Omental fat pad (tissue), 4 donors: ENCODE data around the gene PRLR. TPM values are rescaled to one million over a fixed set of nuclear protein-coding genes. Genes with fewer than 3 reads are reported as not detected.
A peak's percentile ranks its signal among the peaks of the same experiment; 100 is the strongest.

Experiments
- ATAC-seq: fragments of 150-250 bp; one replicate; pipeline ENCODE4 v1.9.1; 2016; ENCODE audit warnings: mild to moderate bottlenecking, moderate library complexity; ENCODE audit not compliant: low FRiP score
- DNase-seq: peaks from one replicate; pipeline ENCODE4 v3.0.0-alpha.2; 2019; ENCODE audit warnings: low spot score
- total RNA-seq, 4 donors: library from RNA; depleted of rRNA; stranded (reverse); fragments of >200 nt; gene quantifications; one replicate each; pipeline ENCODE4 v1.1.0, GENCODE V29; 2016
- TF ChIP-seq, protein P1 (sequence below), 3 donors: fragments of 450-650 bp; IDR thresholded peaks; one replicate each; pipeline ENCODE4 v1.5.1; 2016 to 2017; ENCODE audit warnings: antibody characterized with exemption in 3 of 3, mild to moderate bottlenecking in 3 of 3, moderate library complexity in 2 of 3

The PRLR gene
- total RNA-seq, 4 donors from 2014 or later, result 0.38 to 2.4 (median 0.90) TPM

DNA sequence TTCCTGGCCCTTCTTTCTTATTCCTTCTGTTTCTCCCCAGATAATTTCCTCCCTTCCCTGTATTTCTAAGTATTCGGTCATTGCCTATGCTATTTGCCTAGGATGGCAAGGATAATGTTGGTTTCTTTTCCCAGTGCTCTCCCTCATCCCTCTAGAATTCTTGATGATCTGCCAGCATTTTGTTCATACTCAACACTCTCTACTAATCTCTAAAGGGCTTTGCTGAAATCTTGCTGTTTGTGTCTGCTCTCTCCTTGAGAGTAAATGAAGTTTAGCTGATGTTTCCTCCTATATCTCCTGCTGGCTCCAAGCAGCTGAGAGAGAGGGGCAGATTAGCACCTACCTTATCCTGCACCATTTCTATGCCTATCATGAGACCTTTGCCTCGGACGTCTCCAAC lies 220.6 kb downstream of the PRLR start:
- DNase-seq (no peak), ATAC-seq (no peak)
- TF ChIP-seq, protein P1, sequence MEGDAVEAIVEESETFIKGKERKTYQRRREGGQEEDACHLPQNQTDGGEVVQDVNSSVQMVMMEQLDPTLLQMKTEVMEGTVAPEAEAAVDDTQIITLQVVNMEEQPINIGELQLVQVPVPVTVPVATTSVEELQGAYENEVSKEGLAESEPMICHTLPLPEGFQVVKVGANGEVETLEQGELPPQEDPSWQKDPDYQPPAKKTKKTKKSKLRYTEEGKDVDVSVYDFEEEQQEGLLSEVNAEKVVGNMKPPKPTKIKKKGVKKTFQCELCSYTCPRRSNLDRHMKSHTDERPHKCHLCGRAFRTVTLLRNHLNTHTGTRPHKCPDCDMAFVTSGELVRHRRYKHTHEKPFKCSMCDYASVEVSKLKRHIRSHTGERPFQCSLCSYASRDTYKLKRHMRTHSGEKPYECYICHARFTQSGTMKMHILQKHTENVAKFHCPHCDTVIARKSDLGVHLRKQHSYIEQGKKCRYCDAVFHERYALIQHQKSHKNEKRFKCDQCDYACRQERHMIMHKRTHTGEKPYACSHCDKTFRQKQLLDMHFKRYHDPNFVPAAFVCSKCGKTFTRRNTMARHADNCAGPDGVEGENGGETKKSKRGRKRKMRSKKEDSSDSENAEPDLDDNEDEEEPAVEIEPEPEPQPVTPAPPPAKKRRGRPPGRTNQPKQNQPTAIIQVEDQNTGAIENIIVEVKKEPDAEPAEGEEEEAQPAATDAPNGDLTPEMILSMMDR (IDR thresholded peaks at IDR 0.05), result no peak

DNA sequence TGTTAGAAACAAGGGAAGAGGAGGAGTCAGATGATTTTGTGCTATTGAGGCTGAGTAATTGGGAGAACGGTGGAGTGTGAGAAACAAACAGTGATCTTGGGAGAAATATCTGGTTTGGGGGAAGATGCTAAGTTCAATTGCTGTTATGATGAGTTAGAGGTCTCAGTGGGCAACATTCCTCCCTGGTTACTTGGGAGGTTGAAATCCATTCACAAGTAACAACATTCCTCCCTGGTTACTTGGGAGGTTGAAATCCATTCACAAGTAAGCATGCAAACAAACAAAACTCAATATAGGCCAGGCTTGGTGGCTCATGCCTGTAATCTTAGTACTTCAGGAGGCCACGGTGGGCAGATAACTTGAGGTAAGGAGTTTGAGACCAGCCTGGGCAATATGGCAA lies 221.3 kb downstream of the PRLR start:
- DNase-seq (no peak), ATAC-seq (no peak)
- TF ChIP-seq, protein P1 (IDR thresholded peaks at IDR 0.05), result no peak

DNA sequence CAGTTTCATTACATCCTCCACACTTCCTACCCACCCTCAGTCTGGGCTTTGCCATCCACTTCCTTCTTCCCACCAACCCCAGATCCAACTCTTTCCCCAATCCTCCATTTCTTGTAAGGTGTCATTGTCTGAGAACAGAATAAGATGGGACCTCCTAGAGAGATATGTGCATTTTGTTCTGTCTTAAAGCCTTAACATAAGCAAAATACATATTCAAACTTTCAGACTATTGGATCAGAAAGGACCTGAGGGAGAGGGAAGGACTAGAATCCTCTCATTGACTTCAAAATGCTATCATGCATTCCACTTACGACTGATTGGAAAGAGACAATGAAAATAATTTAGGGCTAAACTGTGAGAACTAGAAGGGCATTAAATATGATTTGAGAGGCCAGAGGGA lies 225.5 kb downstream of the PRLR start:
- ATAC-seq, result no peak
- no peak for DNase-seq

DNA sequence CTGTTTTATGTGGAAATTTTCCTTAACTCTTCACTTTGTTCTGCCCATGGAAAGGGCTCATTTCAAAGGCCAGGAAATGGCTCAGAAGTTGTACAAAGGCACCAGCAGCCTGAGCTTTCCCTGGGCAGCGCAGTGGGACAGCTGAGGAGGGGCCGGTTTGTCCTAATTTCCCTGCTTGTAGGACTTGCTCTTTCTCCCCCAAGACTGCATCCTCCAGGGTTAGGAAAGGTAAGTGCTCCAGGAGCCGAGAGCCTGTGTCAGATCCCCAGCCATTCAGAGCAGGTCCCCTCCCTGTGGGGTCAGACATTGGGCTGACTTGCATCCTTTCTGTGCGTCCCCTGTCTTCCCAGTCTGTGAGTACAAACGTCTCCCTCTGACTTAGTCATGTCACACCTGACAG lies 226.1 kb downstream of the PRLR start:
- TF ChIP-seq, protein P1 (IDR thresholded peaks at IDR 0.05), result no peak
- ATAC-seq (no peak), DNase-seq (no peak)

More for the DNA sequence above, 225.5 kb downstream of the PRLR start:
- TF ChIP-seq, protein P1 (IDR thresholded peaks at IDR 0.05), result no peak

DNA sequence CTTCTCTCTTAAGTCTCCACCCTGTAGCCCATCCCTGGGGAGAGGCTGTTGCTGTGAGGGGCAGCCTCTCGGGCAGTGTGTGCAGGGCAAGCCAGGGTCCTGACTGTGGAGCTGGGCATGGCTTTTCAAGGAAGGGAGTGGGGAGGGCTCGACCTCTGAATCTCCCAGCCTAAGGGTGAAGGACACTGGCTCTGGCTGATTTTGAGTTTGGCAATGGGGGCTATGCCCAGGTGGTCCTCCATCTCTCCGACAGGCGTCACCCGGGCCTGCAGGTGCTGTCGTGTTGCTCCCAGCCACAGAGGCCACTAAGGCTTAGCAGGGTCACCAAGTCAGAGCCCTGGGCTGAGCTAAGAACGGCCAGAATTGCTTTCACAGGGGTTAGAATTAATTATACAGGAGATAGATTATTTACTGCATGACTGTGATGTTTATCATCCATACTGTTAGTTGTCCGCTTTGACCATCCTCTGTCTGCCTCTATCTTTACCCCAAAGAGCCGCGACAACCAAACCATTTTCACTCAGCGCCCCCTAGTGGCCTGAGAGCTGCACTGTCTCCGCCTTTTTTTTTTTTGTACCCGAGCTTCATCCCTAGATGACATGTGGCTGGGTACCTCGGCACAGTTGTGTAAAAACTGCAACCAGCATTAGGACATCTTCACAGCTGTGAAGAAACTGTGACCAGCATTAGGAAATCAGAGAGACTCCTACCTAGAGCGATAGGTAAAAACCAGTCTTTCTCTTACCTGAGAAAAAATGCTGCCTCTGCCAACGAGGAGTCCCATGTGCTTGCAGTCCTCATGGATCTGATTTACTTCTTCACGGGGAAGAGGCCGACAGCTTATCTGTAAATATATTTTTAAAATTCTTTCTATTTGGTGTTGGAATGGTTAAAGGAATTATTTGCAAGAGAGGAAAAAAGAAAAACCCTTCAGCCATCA lies 227.0 kb downstream of the PRLR start:
- peak; percentile 39 for DNase-seq
- TF ChIP-seq, protein P1 (IDR thresholded peaks at IDR 0.05), result no peak
- peak; percentile 41 for ATAC-seq

DNA sequence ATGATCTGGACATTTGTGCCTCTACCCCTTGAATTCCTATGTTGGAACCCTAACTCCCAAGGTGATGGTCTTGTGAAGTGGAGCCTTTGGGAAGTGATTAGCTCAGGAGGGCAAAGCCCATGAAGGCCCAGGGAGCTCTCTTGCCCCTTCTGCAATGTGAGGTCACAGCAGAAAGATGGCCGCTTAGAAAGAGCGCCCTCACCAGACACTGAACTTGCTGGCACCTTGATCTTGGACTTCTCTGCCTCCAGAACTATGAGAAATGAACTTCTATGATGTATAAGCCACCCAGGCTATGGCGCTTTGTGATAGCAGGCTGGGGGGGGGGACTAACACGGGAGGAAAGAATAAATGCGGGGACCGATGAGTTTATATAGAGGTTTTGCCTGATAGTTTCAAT lies 227.8 kb downstream of the PRLR start:
- no peak for ATAC-seq
- TF ChIP-seq, protein P1 (IDR thresholded peaks at IDR 0.05), result no peak

DNA sequence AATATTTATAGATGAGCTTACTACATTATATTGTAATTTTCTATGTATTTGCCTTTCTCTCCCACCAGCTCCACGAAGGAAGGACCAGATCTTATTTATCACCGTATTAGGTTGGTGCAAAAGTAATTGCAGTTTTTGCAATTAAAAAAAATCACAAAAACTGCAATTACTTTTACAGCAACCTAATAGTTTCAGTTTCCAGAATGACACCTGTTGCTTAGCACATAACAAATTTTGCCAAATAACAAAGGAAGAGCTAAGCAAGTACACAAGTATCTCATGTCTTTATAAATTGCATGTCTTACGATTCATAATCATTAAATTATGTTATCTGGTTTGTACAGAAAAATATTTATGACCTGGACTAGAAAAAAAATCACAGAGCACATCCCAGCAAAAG lies 228.4 kb downstream of the PRLR start:
- no peak for ATAC-seq
- TF ChIP-seq, protein P1 (IDR thresholded peaks at IDR 0.05), result no peak
- no peak for DNase-seq

More for the DNA sequence above, 227.8 kb downstream of the PRLR start:
- no peak for DNase-seq
